Breast epithelium (tissue), 4 donors: ENCODE measurements around the gene FIBCD1. TPM values are rescaled to one million over a fixed set of nuclear protein-coding genes. Genes with fewer than 3 reads are reported as not detected.

Experiments
- DNase-seq, 2 donors: peaks; one replicate each; pipeline ENCODE4 v3.0.0-alpha.2; 2019; ENCODE audit warnings: low spot score in 2 of 2
- H3K27ac ChIP-seq, 2 donors: fragments of 200-600 bp; sonication (generic) in 1 of 2; one replicate each; pipeline ENCODE4 v1.5.1; 2016 to 2019; ENCODE audit warnings: mild to moderate bottlenecking in 1 of 2
- H3K27me3 ChIP-seq, 2 donors: fragments of 200-600 bp; sonication (generic) in 1 of 2; one replicate each; pipeline versions ENCODE4 v1.5.1 to v1.6.0; 2017 to 2019; ENCODE audit warnings: control low read depth in 1 of 2, mild to moderate bottlenecking in 1 of 2
- H3K36me3 ChIP-seq: fragments of 200-600 bp; one replicate; pipeline ENCODE4 v1.5.1; 2019
- H3K4me1 ChIP-seq, 2 donors: fragments of 200-600 bp; sonication (generic); one replicate each; pipeline ENCODE4 v1.5.1; 2016 to 2019; ENCODE audit warnings: control low read depth in 1 of 2
- H3K4me3 ChIP-seq, 3 donors: fragments of 200-600 bp; sonication (generic); 1 replicate in 2 of 3; 2 replicates in 1 of 3; pipeline ENCODE4 v1.5.1; 2016 to 2019; ENCODE audit warnings: mild to moderate bottlenecking in 3 of 3, moderate library complexity in 2 of 3
- H3K9me3 ChIP-seq, 2 donors: fragments of 200-600 bp; sonication (generic) in 1 of 2; one replicate each; pipeline ENCODE4 v1.5.1; 2016 to 2019; ENCODE audit warnings: control low read depth in 1 of 2
- CTCF ChIP-seq, 3 donors: fragments of 450-650 bp; IDR thresholded peaks; one replicate each; pipeline ENCODE4 v1.5.1; 2016 to 2017; ENCODE audit warnings: antibody characterized with exemption in 3 of 3, mild to moderate bottlenecking in 3 of 3, moderate library complexity in 3 of 3
- POLR2A ChIP-seq: fragments of 450-650 bp; IDR thresholded peaks from one replicate; pipeline ENCODE4 v1.6.1; 2016; ENCODE audit warnings: antibody characterized with exemption, mild to moderate bottlenecking, moderate library complexity
- POLR2AphosphoS5 ChIP-seq, 3 donors: sonication (generic); formaldehyde crosslinking; IDR thresholded peaks; one replicate each; pipeline ENCODE4 v1.6.1; 2017; ENCODE audit warnings: antibody characterized with exemption in 3 of 3
- intact Hi-C: fragments of 100-400 bp; cut with DNase I; formaldehyde crosslinking; loops from one replicate; pipeline ENCODE4 v1.15.1; 2023; ENCODE audit warnings: low total_unique reads
- total RNA-seq, 3 donors: library from RNA; depleted of rRNA; stranded (reverse); fragments of >200 nt; gene quantifications; one replicate each; pipeline ENCODE4 v1.1.0, GENCODE V29; 2016

Gene FIBCD1
- total RNA-seq, 3 donors from 2014 or later: 0.16 to 0.44 TPM; not detected in 1

GRCh38 chr9:130900701-130901497, 38.1 kb downstream of the FIBCD1 start:
- Histone ChIP-seq H3K27me3 (peaks cover 3 to 22% of the 10 kb centered on the region in 2 donors), H3K4me3 (no peak overlapping the region), H3K36me3 (no peaks in the 10 kb centered on the region), H3K27ac (no peak overlapping the region), H3K9me3 (no peaks in the 10 kb centered on the region), H3K4me1 (no peaks in the 10 kb centered on the region)
- intact Hi-C loops: no loop called here
- no peak for DNase-seq
- TF ChIP-seq POLR2A (no peak), CTCF (IDR thresholded peaks at IDR 0.05) (no peak), POLR2AphosphoS5 (IDR thresholded peaks at IDR 0.05) (no peak)

DNA sequence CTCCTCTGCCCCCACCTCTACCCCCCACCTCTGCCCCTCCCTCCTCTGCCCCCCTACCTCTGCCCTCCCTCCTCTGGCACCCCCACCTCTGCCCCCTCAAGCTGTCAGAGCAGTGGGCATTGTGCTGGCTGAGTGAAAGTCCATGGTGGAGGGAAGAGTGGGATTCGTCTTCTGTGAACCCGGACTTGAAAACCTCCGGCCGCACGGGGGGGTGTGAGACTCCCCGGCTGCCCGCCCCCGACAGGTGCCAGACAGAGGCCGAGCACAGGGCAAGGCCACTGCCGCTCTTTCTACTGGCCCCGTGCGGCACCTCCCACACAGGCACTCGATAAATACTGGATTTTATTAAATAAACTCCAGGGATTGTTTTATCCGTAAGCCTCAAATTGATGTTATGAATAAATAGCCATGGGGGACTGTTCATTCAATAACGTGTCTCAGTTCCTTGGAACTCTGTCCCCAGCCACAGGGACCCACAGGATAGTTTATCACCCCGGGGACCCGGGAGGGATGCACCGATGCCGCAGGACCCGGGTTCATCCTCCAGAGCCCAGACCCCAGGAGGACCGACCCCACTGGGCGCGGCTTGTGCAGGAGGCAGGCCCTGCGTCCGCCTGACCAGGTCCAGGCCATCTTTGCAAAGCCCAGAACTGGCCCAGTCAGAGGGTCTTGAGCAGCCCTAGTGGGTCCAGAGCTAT, 39.8 kb downstream of the FIBCD1 start:
- no peak overlapping the region for H3K27ac ChIP-seq
- H3K27me3 ChIP-seq: peaks cover 3 to 22% of the 10 kb centered on the region in 2 donors
- DNase-seq: no peak
- H3K4me1 ChIP-seq: no peaks in the 10 kb centered on the region
- intact Hi-C loops: no loop called here
- H3K36me3 ChIP-seq: no peaks in the 10 kb centered on the region
- no peaks in the 10 kb centered on the region for H3K9me3 ChIP-seq
- no peak for TF ChIP-seq POLR2A
- no peak for TF ChIP-seq CTCF (IDR thresholded peaks at IDR 0.05)
- TF ChIP-seq POLR2AphosphoS5 (IDR thresholded peaks at IDR 0.05): no peak
- H3K4me3 ChIP-seq: no peak overlapping the region

DNA sequence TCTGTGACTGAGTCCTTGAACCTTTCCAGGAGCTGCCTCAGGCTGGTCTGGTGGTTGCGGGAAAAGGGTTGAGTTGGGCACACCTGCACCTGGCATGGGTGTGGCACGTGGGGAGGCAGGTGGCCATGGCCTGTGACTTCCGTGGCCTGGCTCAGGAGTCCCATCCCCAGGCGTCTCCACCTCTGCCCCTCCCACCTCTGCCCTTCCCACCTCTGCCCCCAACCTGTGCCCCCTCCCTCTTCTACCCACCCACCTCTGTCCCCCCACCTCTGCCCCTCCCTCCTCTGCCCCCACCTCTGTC, 40.5 kb downstream of the FIBCD1 start:
- H3K4me1 ChIP-seq: no peaks in the 10 kb centered on the region
- no peak for TF ChIP-seq POLR2AphosphoS5 (IDR thresholded peaks at IDR 0.05)
- no peak for TF ChIP-seq CTCF (IDR thresholded peaks at IDR 0.05)
- TF ChIP-seq POLR2A: no peak
- H3K27ac ChIP-seq: no peak overlapping the region
- peaks cover 3 to 22% of the 10 kb centered on the region in 2 donors for H3K27me3 ChIP-seq
- no peak overlapping the region for H3K4me3 ChIP-seq
- H3K9me3 ChIP-seq: no peaks in the 10 kb centered on the region
- DNase-seq: no peak
- H3K36me3 ChIP-seq: no peaks in the 10 kb centered on the region
- intact Hi-C loops: no loop called here

GRCh38 chr9:130897848-130898551, 41.0 kb downstream of the FIBCD1 start:
- H3K27ac ChIP-seq: no peak overlapping the region
- no peaks in the 10 kb centered on the region for H3K4me1 ChIP-seq
- intact Hi-C loops: no loop called here
- peaks cover under 1 to 21% of the 10 kb centered on the region in 2 donors for H3K27me3 ChIP-seq
- no peaks in the 10 kb centered on the region for H3K36me3 ChIP-seq
- no peak for DNase-seq
- no peaks in the 10 kb centered on the region for H3K9me3 ChIP-seq
- H3K4me3 ChIP-seq: no peak overlapping the region
- TF ChIP-seq POLR2AphosphoS5 (IDR thresholded peaks at IDR 0.05): no peak
- no peak for TF ChIP-seq CTCF (IDR thresholded peaks at IDR 0.05)
- TF ChIP-seq POLR2A: no peak
